Suprapubic skin (tissue), 4 donors: ENCODE measurements around the gene FOXN3. TPM values are rescaled to one million over a fixed set of nuclear protein-coding genes. Genes with fewer than 3 reads are reported as not detected.

Experiments
- DNase-seq, 2 donors: peaks; one replicate each; pipeline ENCODE4 v3.0.0-alpha.2; 2019; ENCODE audit warnings: low spot score in 2 of 2
- H3K27ac ChIP-seq: fragments of 200-600 bp; sonication (generic); one replicate; pipeline ENCODE4 v1.5.1; 2019
- H3K27me3 ChIP-seq: fragments of 200-600 bp; sonication (generic); one replicate; pipeline ENCODE4 v1.5.1; 2019
- H3K36me3 ChIP-seq: fragments of 200-600 bp; sonication (generic); one replicate; pipeline ENCODE4 v1.5.1; 2019
- H3K4me1 ChIP-seq: fragments of 200-600 bp; sonication (generic); one replicate; pipeline ENCODE4 v1.5.1; 2019
- H3K4me3 ChIP-seq: fragments of 200-600 bp; sonication (generic); one replicate; pipeline ENCODE4 v1.5.1; 2019; ENCODE audit warnings: mild to moderate bottlenecking
- H3K9me3 ChIP-seq: fragments of 200-600 bp; sonication (generic); one replicate; pipeline ENCODE4 v1.5.1; 2019
- EP300 ChIP-seq: sonication (generic); formaldehyde crosslinking; IDR thresholded peaks from one replicate; pipeline ENCODE4 v1.6.1; 2017; ENCODE audit warnings: antibody characterized with exemption
- POLR2A ChIP-seq, 2 donors: fragments of 450-650 bp; IDR thresholded peaks; one replicate each; pipeline ENCODE4 v1.6.1; 2017; ENCODE audit warnings: antibody characterized with exemption in 2 of 2, mild to moderate bottlenecking in 2 of 2, moderate library complexity in 2 of 2
- POLR2AphosphoS5 ChIP-seq, 3 donors: sonication (generic); formaldehyde crosslinking; IDR thresholded peaks; one replicate each; pipeline ENCODE4 v1.6.1; 2017; ENCODE audit warnings: antibody characterized with exemption in 3 of 3
- WGBS: methylation state at CpG from one replicate; pipeline ENCODE4 v1.1.5; 2018; 5-methylcytosine and 5-hydroxymethylcytosine counted together
- total RNA-seq, 4 donors: library from RNA; depleted of rRNA; stranded (reverse); fragments of >200 nt; gene quantifications; one replicate each; pipeline ENCODE4 v1.1.0, GENCODE V29; 2016
- TF ChIP-seq, protein P1 (sequence below), 2 donors: fragments of 200-600 bp in 1 of 2; fragments of 450-650 bp in 1 of 2; sonication (generic) in 1 of 2; IDR thresholded peaks; one replicate each; pipeline ENCODE4 v1.5.1; 2016 to 2019; ENCODE audit warnings: antibody characterized with exemption in 2 of 2, mild to moderate bottlenecking in 1 of 2, moderate library complexity in 1 of 2

The FOXN3 gene
- total RNA-seq, 4 donors from 2014 or later: 117 to 272 (median 172) TPM

DNA sequence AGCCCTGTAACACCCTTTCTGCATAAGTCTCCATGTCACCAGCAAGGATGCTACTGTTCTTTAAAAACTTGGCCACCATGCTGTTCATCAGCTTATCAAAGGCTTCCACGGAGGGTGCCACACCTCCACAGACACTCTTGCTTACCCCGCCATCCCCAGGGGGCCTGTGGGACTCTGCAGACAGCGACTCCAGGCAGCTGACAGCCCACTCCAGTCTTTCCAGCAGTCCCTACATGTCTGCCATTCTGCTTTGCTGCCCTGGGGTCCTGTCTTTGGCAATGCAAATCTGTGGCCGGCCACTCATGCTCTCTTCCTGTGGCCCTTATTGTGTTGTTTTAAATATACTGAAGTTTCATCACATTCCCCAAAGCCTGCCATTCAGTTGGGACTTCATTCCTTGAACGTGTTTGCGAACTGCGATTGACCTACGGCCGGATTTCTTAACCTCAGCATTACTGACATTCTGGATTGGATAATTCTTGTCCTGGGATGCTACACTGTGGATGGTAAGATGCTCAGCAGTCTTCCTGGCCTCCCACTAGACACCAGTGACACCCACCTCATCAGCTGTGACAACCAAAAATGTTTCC lies 125.6 kb downstream of the FOXN3 start:
- 84% methylated on average over 9 of the region's 9 CpGs for WGBS
- no peaks in the 10 kb centered on the region for H3K9me3 ChIP-seq
- TF ChIP-seq POLR2AphosphoS5 (IDR thresholded peaks at IDR 0.05): no peak
- TF ChIP-seq POLR2A (IDR thresholded peaks at IDR 0.05): no peak
- TF ChIP-seq, protein P1, sequence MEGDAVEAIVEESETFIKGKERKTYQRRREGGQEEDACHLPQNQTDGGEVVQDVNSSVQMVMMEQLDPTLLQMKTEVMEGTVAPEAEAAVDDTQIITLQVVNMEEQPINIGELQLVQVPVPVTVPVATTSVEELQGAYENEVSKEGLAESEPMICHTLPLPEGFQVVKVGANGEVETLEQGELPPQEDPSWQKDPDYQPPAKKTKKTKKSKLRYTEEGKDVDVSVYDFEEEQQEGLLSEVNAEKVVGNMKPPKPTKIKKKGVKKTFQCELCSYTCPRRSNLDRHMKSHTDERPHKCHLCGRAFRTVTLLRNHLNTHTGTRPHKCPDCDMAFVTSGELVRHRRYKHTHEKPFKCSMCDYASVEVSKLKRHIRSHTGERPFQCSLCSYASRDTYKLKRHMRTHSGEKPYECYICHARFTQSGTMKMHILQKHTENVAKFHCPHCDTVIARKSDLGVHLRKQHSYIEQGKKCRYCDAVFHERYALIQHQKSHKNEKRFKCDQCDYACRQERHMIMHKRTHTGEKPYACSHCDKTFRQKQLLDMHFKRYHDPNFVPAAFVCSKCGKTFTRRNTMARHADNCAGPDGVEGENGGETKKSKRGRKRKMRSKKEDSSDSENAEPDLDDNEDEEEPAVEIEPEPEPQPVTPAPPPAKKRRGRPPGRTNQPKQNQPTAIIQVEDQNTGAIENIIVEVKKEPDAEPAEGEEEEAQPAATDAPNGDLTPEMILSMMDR (IDR thresholded peaks at IDR 0.05): no peak
- TF ChIP-seq EP300: no peak
- no peak for DNase-seq
- H3K27me3 ChIP-seq: no peaks in the 10 kb centered on the region
- H3K4me1 ChIP-seq: no peaks in the 10 kb centered on the region
- H3K36me3 ChIP-seq: peaks cover 9% of the 10 kb centered on the region
- H3K27ac ChIP-seq: no peak overlapping the region
- H3K4me3 ChIP-seq: no peak overlapping the region

DNA sequence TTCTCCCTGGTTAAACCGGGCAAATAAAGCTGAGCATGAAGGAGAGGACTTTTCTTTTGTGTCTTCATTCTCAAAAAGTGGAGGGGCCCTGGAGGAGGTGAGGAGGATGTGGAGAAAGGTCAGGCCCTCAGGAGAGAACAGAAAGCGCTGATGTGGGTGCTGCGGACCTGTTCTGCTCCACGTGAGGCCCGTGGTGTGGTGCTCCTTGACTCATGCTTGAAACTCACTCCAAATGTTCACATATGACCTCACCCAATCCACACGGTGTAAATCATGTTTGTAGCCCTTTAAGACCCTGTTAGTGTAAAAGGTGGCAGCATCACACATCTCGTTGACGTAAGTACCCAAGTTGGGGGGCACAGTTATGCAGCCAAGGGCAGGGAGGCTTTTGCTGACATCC lies 126.2 kb downstream of the FOXN3 start:
- 82% methylated on average over 8 of the region's 8 CpGs for WGBS
- no peak overlapping the region for H3K27ac ChIP-seq
- H3K36me3 ChIP-seq: peaks cover 9% of the 10 kb centered on the region
- no peaks in the 10 kb centered on the region for H3K4me1 ChIP-seq
- H3K27me3 ChIP-seq: no peaks in the 10 kb centered on the region
- TF ChIP-seq EP300: no peak
- TF ChIP-seq, protein P1 (IDR thresholded peaks at IDR 0.05): no peak
- no peak for TF ChIP-seq POLR2AphosphoS5 (IDR thresholded peaks at IDR 0.05)
- TF ChIP-seq POLR2A (IDR thresholded peaks at IDR 0.05): no peak
- no peak for DNase-seq
- H3K9me3 ChIP-seq: no peaks in the 10 kb centered on the region
- H3K4me3 ChIP-seq: no peak overlapping the region

DNA sequence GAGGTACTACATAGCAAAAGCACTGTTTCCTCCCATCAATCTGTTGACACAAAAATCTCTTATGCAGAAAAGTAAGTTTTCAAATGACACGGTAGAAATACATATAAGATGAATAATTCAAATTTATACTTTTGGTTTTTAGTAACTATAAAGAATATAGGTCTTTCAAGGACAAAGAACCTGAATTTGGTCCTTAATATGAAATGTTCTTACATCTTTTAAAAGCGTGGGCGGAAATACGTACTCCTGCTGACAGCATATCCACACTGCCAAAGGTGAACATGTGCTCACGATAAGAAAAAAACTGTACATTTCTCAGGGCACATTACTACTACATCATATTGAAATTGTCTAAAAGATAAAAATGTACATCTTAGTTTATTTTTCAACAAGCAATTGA lies 127.6 kb downstream of the FOXN3 start:
- peaks cover 9% of the 10 kb centered on the region for H3K36me3 ChIP-seq
- no peak for DNase-seq
- no peaks in the 10 kb centered on the region for H3K27me3 ChIP-seq
- H3K4me3 ChIP-seq: no peak overlapping the region
- 72% methylated on average over 5 of the region's 5 CpGs for WGBS
- no peaks in the 10 kb centered on the region for H3K9me3 ChIP-seq
- TF ChIP-seq EP300: no peak
- TF ChIP-seq POLR2AphosphoS5 (IDR thresholded peaks at IDR 0.05): no peak
- TF ChIP-seq POLR2A (IDR thresholded peaks at IDR 0.05): no peak
- TF ChIP-seq, protein P1 (IDR thresholded peaks at IDR 0.05): no peak
- no peaks in the 10 kb centered on the region for H3K4me1 ChIP-seq
- H3K27ac ChIP-seq: no peak overlapping the region

- 95% methylated on average over 3 of the region's 3 CpGs for WGBS
- Histone ChIP-seq H3K4me3 (no peak overlapping the region), H3K9me3 (no peaks in the 10 kb centered on the region), H3K4me1 (no peaks in the 10 kb centered on the region), H3K36me3 (peaks cover 9% of the 10 kb centered on the region), H3K27me3 (no peaks in the 10 kb centered on the region), H3K27ac (no peak overlapping the region)
- TF ChIP-seq POLR2A (IDR thresholded peaks at IDR 0.05) (no peak), EP300 (no peak), POLR2AphosphoS5 (IDR thresholded peaks at IDR 0.05) (no peak)
- TF ChIP-seq, protein P1 (IDR thresholded peaks at IDR 0.05): no peak
- no peak for DNase-seq
Observed at GRCh38 chr14:89288114-89288513, 128.9 kb downstream of the FOXN3 start.

DNA sequence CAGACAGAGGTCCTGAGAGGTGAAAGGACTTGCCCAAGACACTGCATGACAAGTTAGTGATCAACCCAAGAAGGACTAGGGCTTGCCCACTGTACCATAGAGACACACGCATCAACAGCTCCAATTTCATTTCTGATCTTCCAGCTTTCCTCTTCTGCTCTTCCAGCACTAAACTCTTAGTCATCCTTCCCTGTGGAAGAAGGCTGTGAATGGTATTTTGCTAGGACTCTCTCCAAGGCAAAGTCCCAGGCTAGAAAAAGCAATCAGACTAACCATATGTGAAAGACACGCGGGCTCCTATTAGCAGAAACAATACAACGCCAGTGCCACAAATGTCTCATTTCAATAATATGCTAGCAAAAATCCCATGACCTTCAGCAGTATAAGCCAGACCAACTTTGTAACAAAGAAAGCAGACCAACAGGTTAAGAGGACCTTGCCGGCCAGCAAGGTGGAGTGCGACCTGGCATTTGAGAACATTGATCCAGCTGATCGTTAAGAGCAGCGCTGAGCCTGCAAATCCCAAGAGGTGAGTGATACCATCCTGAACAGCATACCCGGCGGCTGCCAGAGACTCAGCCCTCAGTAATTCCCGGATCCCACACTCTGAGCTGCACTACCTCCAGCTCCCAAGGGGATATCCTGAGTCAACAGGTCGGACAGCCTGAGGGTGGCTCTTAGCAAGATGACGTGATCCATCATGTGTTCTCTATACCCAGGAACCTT lies 132.5 kb downstream of the FOXN3 start:
- Histone ChIP-seq H3K27me3 (no peaks in the 10 kb centered on the region), H3K36me3 (no peaks in the 10 kb centered on the region), H3K27ac (no peak overlapping the region), H3K4me3 (no peak overlapping the region), H3K4me1 (no peaks in the 10 kb centered on the region), H3K9me3 (no peaks in the 10 kb centered on the region)
- peak in 1 of 2 donors; percentile 29 for DNase-seq
- TF ChIP-seq POLR2AphosphoS5 (IDR thresholded peaks at IDR 0.05) (no peak), EP300 (no peak), POLR2A (IDR thresholded peaks at IDR 0.05) (no peak)
- TF ChIP-seq, protein P1 (IDR thresholded peaks at IDR 0.05): no peak
- 81% methylated on average over 11 of the region's 13 CpGs for WGBS
